PFSK-1 (cell line): ENCODE results near the gene GRWD1.

ENCODE experiments used
- POLR2AphosphoS5 ChIP-seq: IDR thresholded peaks from 2 replicates; pipeline ENCODE4 v1.6.1; 2012; ENCODE audit warnings: low read depth, mild to moderate bottlenecking, control low read depth, low read length, moderate library complexity
- REST ChIP-seq, 2 experiments: IDR thresholded peaks; 2 replicates each; pipeline versions ENCODE4 v1.6.1 to v1.8.0; 2011 to 2012; ENCODE audit warnings: low read depth in 2 of 2, low read length in 2 of 2, control low read depth in 1 of 2, inconsistent platforms in 1 of 2, mild to moderate bottlenecking in 1 of 2, moderate library complexity in 1 of 2; ENCODE audit not compliant: insufficient read depth in 1 of 2
- TAF1 ChIP-seq: IDR thresholded peaks from 2 replicates; pipeline ENCODE4 v1.6.1; 2012; ENCODE audit warnings: low read length, control low read depth, borderline replicate concordance; ENCODE audit not compliant: insufficient read depth

GRCh38 chr19:48428670-48429069 is 17.1 kb upstream of the GRWD1 start:
- TF ChIP-seq TAF1 = no peak
- no peak for TF ChIP-seq POLR2AphosphoS5
- TF ChIP-seq REST (IDR thresholded peaks at IDR 0.05; ENCODE audit: insufficient read depth in 1 of 2, low read depth in 2 of 2, low read length in 2 of 2) = no peak
